Inflammatory macrophage (primary cell): Measurements from ENCODE around the gene OTX2.

ENCODE experiments used
- DNase-seq, 2 donors: peaks; one replicate each; pipeline ENCODE4 v3.0.0-alpha.2; 2020 to 2022

Gene OTX2

GRCh38 chr14:56811593-56812363 is 1.5 kb upstream of the OTX2 start:
- DNase-seq = no peak

GRCh38 chr14:56810836-56811592 is 735 bp upstream of the OTX2 start:
- DNase-seq = no peak

GRCh38 chr14:56809270-56810146 is 771 bp downstream of the OTX2 start:
- DNase-seq = no peak

- no peak for DNase-seq
Measured at GRCh38 chr14:56808383-56809269, 1.7 kb downstream of the OTX2 start.

GRCh38 chr14:56808110-56808382 is 2.2 kb downstream of the OTX2 start:
- DNase-seq = no peak

GRCh38 chr14:56807386-56808109 is 2.7 kb downstream of the OTX2 start:
- DNase-seq = no peak

- no peak for DNase-seq
Measured at GRCh38 chr14:56806760-56807159, 3.5 kb downstream of the OTX2 start.

- no peak for DNase-seq
Measured at GRCh38 chr14:56805992-56806727, 4.1 kb downstream of the OTX2 start.

GRCh38 chr14:56805201-56805991 is 4.9 kb downstream of the OTX2 start:
- no peak for DNase-seq

GRCh38 chr14:56803816-56804535 is 6.3 kb downstream of the OTX2 start:
- no peak for DNase-seq

- DNase-seq = no peak
Measured at GRCh38 chr14:56801920-56802319, 8.4 kb downstream of the OTX2 start.

GRCh38 chr14:56799343-56799645 is 11.0 kb downstream of the OTX2 start:
- no peak for DNase-seq

- no peak for DNase-seq
Measured at GRCh38 chr14:56798447-56799342, 11.6 kb downstream of the OTX2 start.

- no peak for DNase-seq
Measured at GRCh38 chr14:56797569-56798446, 12.5 kb downstream of the OTX2 start.

GRCh38 chr14:56797003-56797568 is 13.2 kb downstream of the OTX2 start:
- DNase-seq = no peak

- no peak for DNase-seq
Measured at GRCh38 chr14:56796259-56796658, 14.0 kb downstream of the OTX2 start.

- no peak for DNase-seq
Measured at GRCh38 chr14:56795284-56795622, 15.0 kb downstream of the OTX2 start.
